IPS DF 4.7 (cell line): ENCODE measurements around the gene ZNF638.

ENCODE experiments used
- DNase-seq: peaks from one replicate; pipeline ENCODE4 v3.0.0-alpha.2; 2013; ENCODE audit warnings: low spot score; ENCODE audit errors: extremely low read depth

Gene ZNF638

DNA sequence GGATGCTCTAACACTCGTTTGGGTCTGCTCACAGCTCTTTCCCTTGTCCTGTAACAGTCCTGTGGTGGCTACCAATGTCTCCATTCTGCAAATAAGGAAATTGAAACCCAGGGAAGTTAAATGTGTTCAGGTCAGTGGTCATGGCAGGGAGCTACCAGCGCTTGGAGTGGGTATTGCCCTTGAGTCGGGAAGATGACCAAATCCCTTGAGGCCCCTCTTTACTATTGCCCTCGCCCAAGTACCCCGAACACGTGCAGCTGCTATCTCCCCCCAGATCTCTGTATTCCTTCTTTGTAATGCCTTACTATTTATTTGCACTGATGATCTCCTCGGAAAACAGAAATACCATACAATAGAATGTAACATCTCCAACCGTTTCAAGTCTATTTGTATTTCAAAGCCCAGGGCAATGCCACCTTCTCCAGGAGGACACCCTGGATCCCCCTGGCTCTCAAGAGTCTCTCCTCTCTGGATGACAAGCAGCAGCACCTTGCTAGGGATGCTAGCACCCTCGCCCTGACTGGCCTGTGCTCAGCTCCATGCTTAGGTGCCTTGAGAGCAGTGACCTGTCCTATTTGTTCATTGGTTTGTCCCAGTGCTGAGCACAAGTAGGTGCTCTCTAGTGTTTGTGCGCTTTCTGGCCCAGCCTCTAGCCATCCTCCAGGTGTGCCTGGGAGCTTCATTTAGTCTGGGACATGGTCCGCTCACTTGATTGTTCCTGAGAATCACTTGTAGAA is 136.9 kb downstream of the ZNF638 start:
- no peak for DNase-seq

DNA sequence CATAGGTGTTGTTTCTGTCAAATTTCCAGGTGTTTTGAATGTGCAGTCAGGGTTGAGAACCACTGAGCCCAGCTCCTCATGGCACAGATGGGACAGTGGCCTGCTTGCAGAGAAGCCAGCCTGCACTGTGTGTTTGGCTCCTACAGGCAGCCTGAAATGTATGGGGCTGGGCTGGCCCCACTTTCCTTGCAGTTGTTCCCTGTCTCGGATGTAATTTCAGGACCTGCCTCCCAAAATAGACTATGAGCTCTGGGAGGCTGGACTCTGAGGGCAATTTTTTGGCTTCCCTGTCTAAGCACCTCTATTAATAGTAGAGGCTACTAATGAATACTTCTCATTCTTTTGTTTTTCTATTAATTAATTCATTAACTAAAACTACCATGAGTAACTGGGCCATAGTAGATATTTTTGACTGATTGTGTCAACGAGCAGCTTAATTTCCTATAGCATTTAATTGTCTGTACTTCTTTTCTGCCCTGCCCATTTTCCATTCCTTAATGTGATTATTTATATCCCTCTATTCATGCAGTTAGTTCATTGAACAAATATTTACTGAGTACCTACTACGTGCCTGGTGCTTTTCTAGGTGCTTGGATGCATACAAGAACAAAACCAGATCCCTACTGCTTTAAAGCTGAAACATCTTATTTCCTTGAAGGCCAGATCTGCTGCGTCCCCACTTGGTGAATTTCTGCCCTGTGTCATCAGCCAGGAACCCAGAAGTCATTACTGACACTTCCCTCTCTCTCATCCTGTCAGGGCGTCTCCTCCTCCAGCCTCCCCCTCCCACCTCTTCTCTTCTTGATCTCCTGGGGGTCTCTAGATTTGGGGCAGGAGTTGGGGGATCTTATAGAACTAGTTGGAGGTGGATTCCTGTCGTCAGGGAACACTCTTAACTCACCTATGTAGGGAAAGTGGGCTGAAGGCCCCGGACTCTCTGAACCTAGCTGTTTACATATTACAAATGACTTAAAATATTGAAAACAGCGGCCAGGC is 138.1 kb downstream of the ZNF638 start:
- DNase-seq = no peak

DNA sequence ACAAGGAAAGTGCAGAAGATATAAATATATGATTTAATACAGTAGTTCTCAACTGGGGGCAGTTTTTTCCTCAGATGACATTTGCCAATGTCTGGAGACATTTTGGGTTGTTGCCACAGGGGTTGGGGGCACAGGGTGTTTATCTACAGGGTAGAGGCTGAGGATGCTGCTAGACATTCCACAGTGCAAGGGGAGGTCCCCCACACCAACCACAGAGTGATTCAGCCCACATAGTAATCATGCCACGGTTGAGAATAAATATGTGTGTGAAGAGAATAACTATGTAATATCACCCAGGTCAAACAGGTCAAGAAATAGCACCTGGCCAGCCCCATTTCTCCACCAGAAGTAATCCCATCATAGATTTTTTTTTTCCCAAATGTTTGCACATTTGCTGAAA is 139.7 kb downstream of the ZNF638 start:
- no peak for DNase-seq

DNA sequence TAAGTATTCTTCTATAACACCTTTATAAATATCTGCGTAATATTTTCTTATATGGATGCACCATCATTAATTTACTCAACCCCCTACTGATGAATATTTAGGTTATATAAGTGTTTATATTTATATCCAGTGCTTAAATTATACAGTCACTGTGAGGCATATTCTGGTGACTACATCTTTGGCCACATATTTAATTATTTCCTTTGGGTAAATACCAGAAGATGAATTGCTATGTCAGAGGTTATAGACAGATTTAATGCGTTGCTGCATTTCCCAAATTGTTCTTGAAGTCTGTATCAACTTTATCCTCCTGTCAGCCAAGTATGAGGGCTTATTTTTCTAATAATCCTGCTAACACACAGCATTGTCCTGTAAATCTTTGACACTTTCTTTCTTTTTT is 140.4 kb downstream of the ZNF638 start:
- no peak for DNase-seq

DNA sequence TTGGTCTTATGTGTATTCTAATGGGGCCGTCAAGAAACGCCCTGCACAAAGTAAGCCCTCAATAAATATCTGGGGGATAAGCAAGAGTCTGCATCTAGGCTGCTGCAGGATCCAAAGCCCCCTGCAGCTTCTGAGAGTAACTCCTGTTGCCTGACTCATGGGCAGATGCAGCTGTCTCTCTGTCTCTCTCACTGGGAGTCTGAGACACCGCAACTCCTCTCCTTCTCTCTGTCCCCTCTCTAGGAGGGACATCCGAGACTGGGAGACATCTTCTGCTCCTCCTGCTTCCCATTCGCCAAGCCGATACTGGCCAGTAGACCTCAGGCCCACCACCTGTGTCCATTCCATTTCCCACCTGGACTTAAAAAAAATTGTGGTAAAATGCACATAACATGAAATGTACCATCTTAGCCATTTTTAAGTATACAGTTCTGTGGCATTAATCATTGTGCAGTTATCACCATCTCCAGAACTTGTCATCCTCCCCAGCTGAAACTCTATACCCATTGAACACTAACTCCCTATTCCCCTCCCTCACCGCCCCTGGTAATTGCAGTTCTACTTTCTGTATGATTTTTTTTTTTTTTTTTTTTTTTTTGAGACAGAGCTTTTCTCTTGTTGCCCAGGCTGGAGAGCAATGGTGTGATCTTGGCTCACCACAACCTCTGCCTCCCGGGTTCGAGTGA is 141.9 kb downstream of the ZNF638 start:
- no peak for DNase-seq

DNA sequence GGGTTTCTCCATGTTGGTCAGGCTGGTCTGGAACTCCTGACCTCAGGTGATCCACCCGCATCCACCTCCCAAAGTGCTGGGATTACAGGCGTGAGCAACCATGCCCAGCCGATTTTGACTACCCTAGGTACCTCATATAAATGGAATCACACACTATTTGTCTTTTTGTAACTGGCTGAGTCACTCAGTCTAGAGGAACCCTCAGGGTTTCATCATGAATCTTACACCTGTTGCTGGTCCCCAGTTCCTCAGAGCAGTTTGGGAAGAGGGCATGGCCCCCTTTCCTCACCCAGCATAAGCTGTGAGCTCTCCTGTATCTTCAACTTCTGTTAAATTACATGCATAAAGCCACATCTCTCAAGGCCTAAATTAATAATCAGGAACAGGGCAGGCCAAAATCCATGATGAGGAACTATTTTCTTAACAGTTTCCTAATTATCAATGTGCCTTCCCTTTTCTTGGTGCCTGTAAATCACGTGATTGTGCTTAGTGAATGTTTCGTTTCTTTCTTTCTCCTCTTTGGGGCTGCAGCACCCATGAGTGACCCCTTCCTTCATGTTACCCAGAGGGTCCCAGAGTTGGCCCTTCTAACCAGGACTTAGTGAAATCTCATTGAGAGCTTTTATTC is 142.6 kb downstream of the ZNF638 start:
- no peak for DNase-seq

DNA sequence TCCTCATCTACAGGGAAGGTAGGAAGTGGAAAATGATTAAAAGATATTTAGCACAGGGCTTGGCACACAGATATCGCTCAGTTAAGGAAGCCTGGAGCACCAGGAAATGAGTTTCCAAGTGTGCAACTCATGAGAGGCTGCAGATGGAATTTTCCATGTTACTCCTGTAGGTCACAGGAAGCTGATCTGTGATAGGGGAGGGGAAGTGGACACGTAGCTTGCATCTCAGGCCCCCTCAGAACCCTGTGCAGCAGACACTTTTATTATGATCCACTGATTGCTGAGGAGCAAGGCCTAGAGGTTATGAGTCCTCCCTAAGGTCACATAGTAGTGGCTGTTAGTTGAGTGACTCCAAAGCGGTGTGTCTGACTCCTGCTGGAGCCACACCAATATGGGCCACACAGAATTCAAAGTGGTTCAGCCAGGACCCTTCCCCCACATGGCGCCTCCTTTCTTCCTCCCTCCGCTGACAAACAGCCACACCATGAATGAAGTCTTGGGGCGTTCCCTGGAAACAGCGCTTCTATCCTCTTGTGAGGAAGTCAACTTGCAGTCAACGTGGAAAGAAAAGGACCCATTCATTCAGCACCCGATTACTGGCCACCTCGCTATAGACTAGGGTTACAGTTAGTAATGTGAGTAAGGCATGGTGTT is 143.3 kb downstream of the ZNF638 start:
- DNase-seq = no peak

DNA sequence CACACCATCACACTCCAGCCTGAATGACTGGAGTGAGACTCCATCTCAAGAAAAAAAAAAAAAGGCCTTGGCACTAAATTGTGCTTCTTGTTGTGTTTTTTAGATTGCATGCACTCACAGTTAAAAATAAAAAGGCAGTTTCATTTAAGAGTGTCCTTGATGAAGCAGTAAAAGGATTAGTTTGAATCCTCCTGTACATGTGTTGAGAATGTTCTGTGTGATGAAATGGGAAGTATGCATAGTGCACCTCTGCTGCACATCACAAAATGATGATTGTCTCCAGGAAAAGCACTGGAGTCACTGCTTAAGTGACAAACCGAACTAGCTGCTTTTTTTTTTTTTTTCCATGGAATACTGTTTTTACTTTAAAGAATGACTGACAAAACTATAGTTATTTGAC is 144.9 kb downstream of the ZNF638 start:
- no peak for DNase-seq

DNA sequence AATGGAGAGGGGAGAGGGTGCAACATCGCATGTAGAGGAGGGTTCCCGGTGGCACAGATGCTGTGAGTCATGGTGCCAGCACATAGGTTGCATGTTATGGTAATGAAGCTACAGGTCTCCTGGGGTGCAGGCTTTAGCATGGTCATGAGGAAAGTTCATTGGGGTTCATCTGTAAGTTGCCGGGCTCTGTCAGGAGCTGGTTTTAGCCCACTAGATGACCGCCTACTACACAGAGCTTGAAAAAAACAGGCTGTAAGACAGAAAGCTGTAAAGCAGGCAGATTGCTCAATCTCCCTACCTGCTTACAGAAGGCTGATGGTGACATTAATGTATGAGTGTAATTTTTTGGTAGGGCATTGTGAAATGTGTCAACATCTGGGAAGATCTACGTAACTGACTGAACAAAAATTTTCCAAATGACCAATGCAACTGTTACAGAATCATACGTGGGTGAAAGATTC is 145.7 kb downstream of the ZNF638 start:
- DNase-seq = no peak

DNA sequence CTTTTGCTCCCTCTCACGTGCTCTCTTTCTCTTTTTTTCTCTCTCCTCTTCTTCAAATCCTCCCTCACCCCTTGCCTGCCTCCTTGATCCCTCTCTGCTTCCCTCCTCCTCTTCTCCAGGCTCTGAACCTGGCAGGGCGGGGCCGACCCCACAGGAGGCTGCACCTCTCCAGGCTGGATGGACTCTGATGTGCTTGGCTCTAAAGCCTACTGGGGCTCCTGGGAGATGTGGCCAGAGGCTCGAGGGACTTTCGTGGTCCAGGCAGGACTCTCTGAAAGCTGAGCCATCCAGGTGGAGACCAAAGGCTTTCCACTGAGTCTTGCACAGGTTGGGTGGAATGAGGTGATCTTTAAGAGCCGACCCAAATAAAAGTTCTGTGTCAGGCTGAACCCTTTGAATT is 147.2 kb downstream of the ZNF638 start:
- DNase-seq = no peak

DNA sequence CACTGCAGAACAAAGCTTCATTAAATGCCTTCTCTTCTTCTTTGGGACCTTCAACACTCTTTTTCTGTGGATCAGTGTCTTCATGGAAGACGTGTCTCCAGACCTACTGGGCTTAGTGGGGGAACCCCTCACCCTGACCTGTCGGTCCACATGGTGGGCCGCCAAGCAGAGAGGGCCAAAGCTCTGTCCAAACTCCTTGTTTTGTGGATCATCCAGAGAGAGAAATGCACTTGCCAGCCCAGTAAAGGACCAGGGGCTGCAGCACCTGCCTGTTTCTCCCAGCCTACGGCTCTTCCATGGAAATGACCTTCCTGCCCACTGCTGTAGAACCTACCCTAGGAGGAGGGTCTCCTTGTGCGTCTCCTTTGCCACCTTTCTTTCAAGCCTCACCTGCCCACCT is 147.7 kb downstream of the ZNF638 start:
- DNase-seq = no peak

DNA sequence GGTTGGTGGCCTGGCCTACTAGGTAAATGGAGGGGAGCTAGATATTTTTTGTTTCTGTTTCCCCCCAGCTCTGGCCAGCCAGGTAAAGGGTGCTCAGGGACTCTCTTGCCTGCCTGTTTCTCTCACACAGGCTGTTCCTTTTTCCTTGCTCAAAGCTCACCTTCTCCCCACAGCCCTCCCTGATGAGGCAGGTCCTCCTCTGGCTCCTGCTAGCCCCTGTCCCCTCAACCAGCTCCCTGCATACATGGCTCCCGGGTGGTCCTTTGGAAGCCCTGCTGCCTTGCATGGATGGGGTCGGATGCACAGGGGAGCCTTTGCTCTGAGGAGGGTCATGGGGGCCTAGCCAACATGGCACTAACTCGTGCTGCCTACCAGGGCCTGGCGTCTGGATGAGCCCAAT is 149.5 kb downstream of the ZNF638 start:
- no peak for DNase-seq

DNA sequence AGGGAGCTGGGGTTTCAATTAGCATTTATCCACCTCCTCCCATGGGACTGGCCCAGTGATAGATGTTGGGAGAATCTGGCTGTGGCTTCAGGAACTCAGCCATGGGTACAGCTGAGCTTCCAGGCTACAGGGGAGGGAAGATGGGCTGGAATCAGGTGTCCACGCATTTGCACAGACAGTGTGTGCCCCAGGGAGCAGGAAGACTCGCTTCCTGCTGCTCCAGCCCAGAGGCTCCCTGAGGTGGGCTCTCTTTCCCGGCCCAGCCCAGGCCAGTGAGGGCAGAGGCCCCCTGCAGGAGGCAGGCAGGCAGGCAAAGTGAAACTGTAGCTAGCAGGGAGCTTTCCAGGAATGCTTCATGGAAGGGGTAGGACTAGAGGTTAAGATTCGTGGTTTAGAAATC is 150.5 kb downstream of the ZNF638 start:
- DNase-seq = no peak

DNA sequence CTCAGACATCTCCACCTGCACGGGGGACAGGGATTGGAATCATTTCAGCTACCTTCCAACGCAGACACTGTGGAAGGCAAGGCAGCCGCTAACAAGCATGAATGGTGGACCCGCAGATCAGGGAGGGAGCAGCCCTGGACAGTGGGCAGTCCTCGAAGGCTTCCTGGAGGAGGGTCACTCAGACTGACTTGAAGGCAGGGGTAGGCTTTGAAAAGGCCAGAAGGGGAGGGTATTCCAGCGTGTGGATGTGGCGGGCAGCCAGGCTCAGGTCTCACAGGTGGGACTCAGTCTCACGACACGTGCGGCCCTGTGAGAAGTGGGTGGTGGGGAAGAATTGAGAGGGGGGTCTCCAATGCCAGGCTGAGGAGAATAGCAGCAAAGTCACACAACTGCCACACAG is 151.7 kb downstream of the ZNF638 start:
- no peak for DNase-seq

DNA sequence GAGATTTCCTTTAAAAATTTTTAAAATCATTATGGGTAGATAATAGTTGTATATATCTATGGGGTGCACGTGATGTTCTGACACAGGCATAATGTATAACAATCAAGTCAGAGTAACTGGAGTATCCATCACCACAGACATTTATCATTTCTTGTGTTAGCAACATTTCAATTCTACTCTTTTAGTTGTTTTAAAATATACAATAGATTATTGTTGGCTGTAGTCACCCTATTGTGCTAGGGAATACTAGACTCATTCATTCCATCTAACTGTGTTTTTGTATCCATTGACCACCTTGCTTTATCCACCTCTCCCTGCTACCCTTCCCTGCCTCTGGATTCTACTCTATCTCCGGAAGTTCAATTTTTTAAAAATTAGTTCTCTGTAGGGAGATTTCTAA is 152.8 kb downstream of the ZNF638 start:
- DNase-seq = no peak
